ENCODE results near the gene SLC5A10.

SLC5A10 gene

DNA sequence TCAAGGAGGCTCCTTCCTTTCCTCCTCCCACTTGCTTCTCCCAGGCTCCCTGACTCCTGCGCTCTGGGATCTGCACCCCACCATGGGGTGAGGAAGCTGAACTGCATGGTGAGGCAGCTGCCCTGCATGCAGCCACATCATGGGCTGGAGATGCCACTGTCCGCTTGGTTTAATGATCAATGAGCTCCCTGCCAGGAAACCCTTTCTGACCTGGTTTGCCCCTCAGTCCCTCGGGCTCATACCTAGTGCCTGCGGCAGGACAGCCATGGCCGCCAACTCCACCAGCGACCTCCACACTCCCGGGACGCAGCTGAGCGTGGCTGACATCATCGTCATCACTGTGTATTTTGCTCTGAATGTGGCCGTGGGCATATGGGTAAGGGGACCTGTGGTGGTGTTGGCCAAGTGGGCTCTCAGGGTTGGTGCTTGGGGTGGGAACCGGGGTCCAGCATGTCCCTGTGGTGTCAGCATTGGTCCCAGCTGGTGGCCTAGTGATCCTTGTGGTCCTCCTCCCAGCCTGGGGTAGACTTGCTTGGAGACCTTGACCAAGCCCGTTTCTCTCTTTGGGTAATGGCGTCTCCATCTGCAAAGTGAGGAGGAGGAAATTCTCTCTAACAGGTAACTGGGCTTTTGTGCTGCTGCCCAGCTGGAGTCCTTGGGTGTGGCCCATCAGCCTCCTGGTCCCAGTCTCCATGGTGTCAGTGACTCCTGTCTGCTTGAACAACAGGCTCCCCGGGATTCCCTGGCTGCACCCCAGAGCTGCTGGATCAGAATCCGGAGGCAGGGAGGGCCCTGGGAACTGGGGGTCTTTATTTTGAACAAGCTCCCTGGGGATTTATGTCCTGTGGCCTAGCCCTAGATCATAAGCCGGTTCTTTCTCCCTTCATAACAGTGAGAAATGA lies at the start of gene SLC5A10:
Gene SLC5A10, plus strand, starts transcription at position 225 of the 902 bp plus-strand sequence. Its CDS starts 41 bp downstream, at position 266.
- H3K4me3 ChIP-seq, result no peak within 1 kb of the TSS
- TF ChIP-seq Cebpa-rat (IDR thresholded peaks at IDR 0.05), result no peak

DNA sequence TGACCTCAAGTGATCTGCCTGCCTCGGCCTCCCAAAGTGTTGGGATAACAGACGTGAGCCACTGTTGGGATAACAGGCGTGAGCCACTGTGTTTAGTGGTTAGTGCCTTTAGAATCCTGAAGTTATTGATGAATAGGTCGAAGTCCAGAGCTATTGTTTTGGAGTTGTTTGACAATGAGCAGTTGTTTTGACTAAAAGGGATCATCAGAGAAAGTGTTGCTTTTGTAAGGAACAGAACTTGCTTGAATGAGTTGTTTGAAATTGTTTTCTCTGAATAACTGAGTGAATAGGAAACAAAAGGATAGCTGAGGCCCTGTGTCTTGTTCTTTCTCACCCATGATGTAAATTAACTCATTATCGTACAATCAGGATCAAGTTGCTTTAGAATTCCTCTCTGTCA lies 47.5 kb upstream of the SLC5A10 start:
- Histone ChIP-seq H3K9ac (no peak overlapping the region), H4K20me1 (peaks cover 0 to 27% (median 11%) of the 10 kb centered on the region in 11 experiments; a peak in 11 of 22 replicates), H3K4me1 (peaks cover 30 to 50% (median 43%) of the 10 kb centered on the region in 10 experiments), H3K4me2 (no peak overlapping the region), H3K27ac (no peak overlapping the region), H3K4me3 (no peak overlapping the region), H3K27me3 (no peaks in the 10 kb centered on the region), H3K36me3 (peaks cover 56 to 71% (median 63%) of the 10 kb centered on the region in 11 experiments), H3K9me3 (replicated peaks in 1 of 11) (peaks cover 0 to 10% (median 4%) of the 10 kb centered on the region in 11 experiments; a peak in 10 of 22 replicates)
- no peak for TF ChIP-seq Cebpa-rat (IDR thresholded peaks at IDR 0.05)

More for the DNA sequence above, at the start of gene SLC5A10:
- no peak within 1 kb of the TSS for H3K27ac ChIP-seq
- no peaks in the 10 kb centered on the region for H3K36me3 ChIP-seq
- no peaks in the 10 kb centered on the region; a peak in 1 of 22 replicates for H4K20me1 ChIP-seq
- H3K27me3 ChIP-seq, result no peaks in the 10 kb centered on the region
- no peaks in the 10 kb centered on the region for H3K9me3 ChIP-seq (replicated peaks in 1 of 11)
- peaks cover 5 to 15% (median 7%) of the 10 kb centered on the region in 10 experiments; a peak in 16 of 20 replicates for H3K4me1 ChIP-seq
- no peak within 1 kb of the TSS for H3K9ac ChIP-seq
- no peak within 1 kb of the TSS for H3K4me2 ChIP-seq

DNA sequence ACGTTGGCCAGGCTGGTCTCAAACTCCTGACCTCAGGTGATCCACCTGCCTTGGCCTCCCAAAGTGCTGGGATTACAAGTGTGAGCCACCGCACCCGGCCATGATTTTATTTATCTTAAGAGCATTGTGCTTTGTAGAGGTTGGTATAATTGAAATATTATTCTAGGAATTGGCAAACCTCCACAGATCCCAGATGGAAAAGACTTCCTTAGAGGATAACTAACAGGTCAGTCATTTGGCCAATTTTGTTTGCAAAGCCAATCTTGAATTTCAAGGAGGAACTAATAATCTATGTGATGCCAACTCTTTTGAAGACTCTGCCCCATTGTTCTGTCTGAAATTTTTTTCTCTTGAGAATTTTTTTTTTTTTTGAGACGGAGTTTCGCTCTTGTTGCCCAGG lies 46.7 kb upstream of the SLC5A10 start:
- H3K4me3 ChIP-seq, result no peak overlapping the region
- peaks cover 0 to 27% (median 11%) of the 10 kb centered on the region in 11 experiments; a peak in 11 of 22 replicates for H4K20me1 ChIP-seq
- TF ChIP-seq Cebpa-rat (IDR thresholded peaks at IDR 0.05), result no peak
- peaks cover 61 to 75% (median 67%) of the 10 kb centered on the region in 11 experiments for H3K36me3 ChIP-seq
- H3K27ac ChIP-seq, result no peak overlapping the region
- no peaks in the 10 kb centered on the region for H3K27me3 ChIP-seq
- peaks cover 23 to 47% (median 36%) of the 10 kb centered on the region in 10 experiments for H3K4me1 ChIP-seq
- peaks cover 0 to 8% (median 4%) of the 10 kb centered on the region in 11 experiments; a peak in 1 of 22 replicates for H3K9me3 ChIP-seq (replicated peaks in 1 of 11)
- H3K4me2 ChIP-seq, result no peak overlapping the region
- no peak overlapping the region for H3K9ac ChIP-seq

- Histone ChIP-seq H3K4me2 (peak overlapping the region in 1 of 11 experiments; percentile 15; a peak in 1 of 22 replicates), H3K27ac (no peak overlapping the region), H3K4me3 (no peak overlapping the region), H3K36me3 (peaks cover 86 to 100% (median 96%) of the 10 kb centered on the region in 11 experiments), H3K9me3 (replicated peaks in 1 of 11) (peaks cover 0 to 16% (median 4%) of the 10 kb centered on the region in 11 experiments; a peak in 2 of 22 replicates), H4K20me1 (peaks cover 0 to 9% (median 0%) of the 10 kb centered on the region in 11 experiments; a peak in 3 of 22 replicates), H3K4me1 (peaks cover 0 to 8% (median 0%) of the 10 kb centered on the region in 10 experiments; a peak in 5 of 20 replicates), H3K9ac (no peak overlapping the region), H3K27me3 (no peaks in the 10 kb centered on the region)
- TF ChIP-seq Cebpa-rat (IDR thresholded peaks at IDR 0.05), result no peak
Measured at GRCh38 chr17:18910326-18910725, 41.6 kb upstream of the SLC5A10 start.

- H3K27me3 ChIP-seq, result no peaks in the 10 kb centered on the region
- peaks cover 0 to 9% (median 0%) of the 10 kb centered on the region in 11 experiments; a peak in 3 of 22 replicates for H4K20me1 ChIP-seq
- H3K4me2 ChIP-seq, result no peak overlapping the region
- no peak for TF ChIP-seq Cebpa-rat (IDR thresholded peaks at IDR 0.05)
- no peak overlapping the region for H3K27ac ChIP-seq
- no peak overlapping the region for H3K9ac ChIP-seq
- H3K4me3 ChIP-seq, result no peak overlapping the region
- H3K36me3 ChIP-seq, result peaks cover 86 to 100% (median 96%) of the 10 kb centered on the region in 11 experiments
- peaks cover 0 to 21% (median 4%) of the 10 kb centered on the region in 11 experiments; a peak in 2 of 22 replicates for H3K9me3 ChIP-seq (replicated peaks in 1 of 11)
- peaks cover 0 to 12% (median 0%) of the 10 kb centered on the region in 10 experiments; a peak in 5 of 20 replicates for H3K4me1 ChIP-seq
Measured at GRCh38 chr17:18910881-18911280, 41.1 kb upstream of the SLC5A10 start.

GRCh38 chr17:18916816-18917500 lies 35.0 kb upstream of the SLC5A10 start:
- peaks cover 0 to 13% (median 0%) of the 10 kb centered on the region in 11 experiments; a peak in 1 of 22 replicates for H3K9me3 ChIP-seq (replicated peaks in 1 of 11)
- no peak for TF ChIP-seq Cebpa-rat (IDR thresholded peaks at IDR 0.05)
- peak overlapping the region in 8 of 11 experiments; percentile 3 to 57 (median 24); a peak in 9 of 22 replicates for H3K27ac ChIP-seq
- no peak overlapping the region for H3K9ac ChIP-seq
- H3K4me3 ChIP-seq, result no peak overlapping the region
- peak overlapping the region in 8 of 11 experiments; percentile 0 to 70 (median 38); a peak in 6 of 22 replicates for H3K4me2 ChIP-seq
- no peaks in the 10 kb centered on the region for H3K27me3 ChIP-seq
- H4K20me1 ChIP-seq, result peaks cover 0 to 20% (median 6%) of the 10 kb centered on the region in 11 experiments; a peak in 9 of 22 replicates
- H3K36me3 ChIP-seq, result peaks cover 52 to 75% (median 66%) of the 10 kb centered on the region in 11 experiments
- peaks cover 37 to 55% (median 45%) of the 10 kb centered on the region in 10 experiments for H3K4me1 ChIP-seq

GRCh38 chr17:18917506-18918032 lies 34.4 kb upstream of the SLC5A10 start:
- H3K4me1 ChIP-seq, result peaks cover 43 to 61% (median 51%) of the 10 kb centered on the region in 10 experiments
- no peak for TF ChIP-seq Cebpa-rat (IDR thresholded peaks at IDR 0.05)
- peak overlapping the region in 10 of 11 experiments; percentile 0 to 70 (median 22); a peak in 14 of 22 replicates for H3K4me2 ChIP-seq
- peaks cover 0 to 13% (median 0%) of the 10 kb centered on the region in 11 experiments; a peak in 1 of 22 replicates for H3K9me3 ChIP-seq (replicated peaks in 1 of 11)
- peak overlapping the region in 4 of 11 experiments; percentile 8 to 50 (median 42); a peak in 4 of 22 replicates for H3K27ac ChIP-seq
- peaks cover 0 to 18% (median 6%) of the 10 kb centered on the region in 11 experiments; a peak in 9 of 22 replicates for H4K20me1 ChIP-seq
- peaks cover 46 to 69% (median 60%) of the 10 kb centered on the region in 11 experiments for H3K36me3 ChIP-seq
- no peak overlapping the region for H3K9ac ChIP-seq
- H3K27me3 ChIP-seq, result no peaks in the 10 kb centered on the region
- H3K4me3 ChIP-seq, result no peak overlapping the region

DNA sequence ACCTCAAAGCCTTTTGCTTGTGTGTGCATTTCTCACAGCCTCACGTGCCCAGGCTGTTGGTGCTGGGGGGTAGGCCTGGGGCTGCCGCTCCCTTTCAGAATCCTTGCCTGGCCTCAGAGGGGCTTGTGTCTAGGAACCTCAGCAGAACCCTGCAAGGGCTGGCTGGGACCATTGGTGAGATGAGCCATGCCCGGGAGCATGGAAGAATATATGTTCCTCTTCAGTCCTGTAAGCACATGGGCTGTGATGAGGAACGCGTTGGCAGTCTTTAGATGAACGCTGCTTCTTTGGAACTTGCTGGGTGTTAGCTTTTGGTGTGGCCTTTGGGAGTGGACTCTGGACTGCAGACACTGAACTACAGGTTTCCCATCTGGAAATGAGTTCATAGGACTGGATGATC lies 32.0 kb upstream of the SLC5A10 start:
- peak overlapping the region in 9 of 11 experiments; percentile 3 to 47 (median 34); a peak in 14 of 22 replicates for H3K4me2 ChIP-seq
- peaks cover 46 to 64% (median 54%) of the 10 kb centered on the region in 10 experiments for H3K4me1 ChIP-seq
- no peak overlapping the region for H3K9ac ChIP-seq

More for the DNA sequence above, 32.0 kb upstream of the SLC5A10 start:
- no peaks in the 10 kb centered on the region for H3K27me3 ChIP-seq
- peaks cover 0 to 13% (median 5%) of the 10 kb centered on the region in 11 experiments; a peak in 7 of 22 replicates for H4K20me1 ChIP-seq
- peaks cover 0 to 8% (median 0%) of the 10 kb centered on the region in 11 experiments; a peak in 1 of 22 replicates for H3K9me3 ChIP-seq (replicated peaks in 1 of 11)
- no peak for TF ChIP-seq Cebpa-rat (IDR thresholded peaks at IDR 0.05)
- H3K4me3 ChIP-seq, result no peak overlapping the region
- H3K27ac ChIP-seq, result peak overlapping the region in 3 of 11 experiments; percentile 2 to 42 (median 30); a peak in 3 of 22 replicates
- H3K36me3 ChIP-seq, result peaks cover 33 to 63% (median 53%) of the 10 kb centered on the region in 11 experiments

Data from BLaER1 treated with 17β-estradiol and CSF1 and Interleukin-3, amounts not matched to agents 10 nM and 100 nM (cell line).